Neutrophil (primary cell): ENCODE measurements around the gene SNX19.

ENCODE experiments used
- H3K27ac ChIP-seq: fragments of 200-600 bp; sonication (generic); 2 replicates; pipeline ENCODE4 v1.5.1; 2016; ENCODE audit warnings: mild to moderate bottlenecking, moderate library complexity
- H3K27me3 ChIP-seq: fragments of 200-600 bp; sonication (generic); 2 replicates; pipeline ENCODE4 v1.6.0; 2016; ENCODE audit warnings: mild to moderate bottlenecking
- H3K36me3 ChIP-seq: fragments of 200-600 bp; sonication (generic); 2 replicates; pipeline ENCODE4 v1.5.1; 2017
- H3K4me1 ChIP-seq, 2 experiments: fragments of 200-600 bp in 1 of 2; sonication (generic) in 1 of 2; 1 replicate in 1 of 2; 2 replicates in 1 of 2; pipeline versions ENCODE4 v1.5.1 to v1.6.1; 2013 to 2016; ENCODE audit warnings: low read depth in 1 of 2, low read length in 1 of 2, mild to moderate bottlenecking in 1 of 2, moderate library complexity in 1 of 2; ENCODE audit not compliant: control insufficient read depth in 1 of 2, insufficient read depth in 1 of 2
- H3K4me3 ChIP-seq, 2 experiments: fragments of 200-600 bp in 1 of 2; sonication (generic) in 1 of 2; 1 replicate in 1 of 2; 2 replicates in 1 of 2; pipeline ENCODE4 v1.5.1; 2013 to 2016; ENCODE audit warnings: low read depth in 1 of 2, low read length in 1 of 2, mild to moderate bottlenecking in 1 of 2, moderate library complexity in 1 of 2
- H3K9me3 ChIP-seq: fragments of 200-600 bp; sonication (generic); 2 replicates; pipeline ENCODE4 v1.5.1; 2016
- TF ChIP-seq, protein P1 (sequence below): fragments of 200-600 bp; sonication (generic); IDR thresholded peaks from 2 replicates; pipeline ENCODE4 v1.5.1; 2016; ENCODE audit warnings: antibody characterized with exemption

SNX19 gene

GRCh38 chr11:130832566-130833425 lies 83.5 kb downstream of the SNX19 start:
- H3K4me3 ChIP-seq = no peak overlapping the region
- TF ChIP-seq, protein P1, sequence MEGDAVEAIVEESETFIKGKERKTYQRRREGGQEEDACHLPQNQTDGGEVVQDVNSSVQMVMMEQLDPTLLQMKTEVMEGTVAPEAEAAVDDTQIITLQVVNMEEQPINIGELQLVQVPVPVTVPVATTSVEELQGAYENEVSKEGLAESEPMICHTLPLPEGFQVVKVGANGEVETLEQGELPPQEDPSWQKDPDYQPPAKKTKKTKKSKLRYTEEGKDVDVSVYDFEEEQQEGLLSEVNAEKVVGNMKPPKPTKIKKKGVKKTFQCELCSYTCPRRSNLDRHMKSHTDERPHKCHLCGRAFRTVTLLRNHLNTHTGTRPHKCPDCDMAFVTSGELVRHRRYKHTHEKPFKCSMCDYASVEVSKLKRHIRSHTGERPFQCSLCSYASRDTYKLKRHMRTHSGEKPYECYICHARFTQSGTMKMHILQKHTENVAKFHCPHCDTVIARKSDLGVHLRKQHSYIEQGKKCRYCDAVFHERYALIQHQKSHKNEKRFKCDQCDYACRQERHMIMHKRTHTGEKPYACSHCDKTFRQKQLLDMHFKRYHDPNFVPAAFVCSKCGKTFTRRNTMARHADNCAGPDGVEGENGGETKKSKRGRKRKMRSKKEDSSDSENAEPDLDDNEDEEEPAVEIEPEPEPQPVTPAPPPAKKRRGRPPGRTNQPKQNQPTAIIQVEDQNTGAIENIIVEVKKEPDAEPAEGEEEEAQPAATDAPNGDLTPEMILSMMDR = no peak
- no peaks in the 10 kb centered on the region for H3K4me1 ChIP-seq
- H3K36me3 ChIP-seq = no peaks in the 10 kb centered on the region
- no peaks in the 10 kb centered on the region for H3K9me3 ChIP-seq
- H3K27me3 ChIP-seq = peaks cover 12% of the 10 kb centered on the region
- no peak overlapping the region for H3K27ac ChIP-seq

- TF ChIP-seq, protein P1 = no peak
- Histone ChIP-seq H3K27me3 (peaks cover 12% of the 10 kb centered on the region), H3K4me3 (no peak overlapping the region), H3K36me3 (no peaks in the 10 kb centered on the region), H3K9me3 (no peaks in the 10 kb centered on the region), H3K27ac (no peak overlapping the region), H3K4me1 (no peaks in the 10 kb centered on the region)
Measured at GRCh38 chr11:130831976-130832375, 84.3 kb downstream of the SNX19 start.

DNA sequence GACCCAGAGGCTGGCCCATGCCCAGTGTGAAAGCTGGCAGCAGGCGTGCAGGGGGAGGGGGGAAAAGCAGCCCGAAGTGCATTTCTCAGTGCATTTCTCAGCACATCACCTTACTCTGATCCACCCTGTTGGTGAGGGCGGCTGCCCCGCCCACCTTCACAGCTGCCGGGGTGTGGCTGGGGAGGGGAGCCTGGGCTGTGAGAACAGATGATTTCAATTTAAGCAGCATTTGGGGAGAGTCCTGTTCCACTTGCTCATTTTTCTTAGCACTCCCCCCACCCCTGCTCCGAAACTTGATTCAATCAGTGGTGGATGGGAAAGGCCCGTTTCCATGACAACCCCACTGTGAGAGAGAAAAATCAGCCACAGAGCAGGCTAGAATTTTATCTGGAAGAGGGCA lies 84.8 kb downstream of the SNX19 start:
- Histone ChIP-seq H3K4me1 (no peaks in the 10 kb centered on the region), H3K9me3 (no peaks in the 10 kb centered on the region), H3K36me3 (no peaks in the 10 kb centered on the region), H3K27ac (no peak overlapping the region), H3K27me3 (peaks cover 14% of the 10 kb centered on the region), H3K4me3 (no peak overlapping the region)
- TF ChIP-seq, protein P1 = no peak

DNA sequence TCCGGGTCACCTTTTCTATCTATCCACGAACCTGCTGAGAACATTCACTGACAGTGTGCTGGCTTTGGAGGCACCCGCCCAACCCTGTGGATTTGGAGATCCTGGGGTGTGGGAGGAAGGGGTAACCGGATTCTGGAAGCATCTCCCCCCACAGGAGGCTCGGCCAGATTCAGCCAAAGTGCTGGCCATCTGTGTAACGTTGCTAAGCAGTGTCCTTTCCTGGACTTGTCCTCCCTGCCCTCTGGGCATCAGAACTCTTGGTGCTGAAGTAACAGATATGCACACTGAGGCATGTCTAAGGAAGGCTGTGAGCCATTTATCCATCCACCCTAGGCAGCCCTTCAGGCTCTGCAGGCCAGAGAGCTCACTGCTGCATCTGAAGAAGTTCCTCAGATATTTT lies 85.7 kb downstream of the SNX19 start:
- no peaks in the 10 kb centered on the region for H3K36me3 ChIP-seq
- H3K4me3 ChIP-seq = no peak overlapping the region
- H3K27ac ChIP-seq = no peak overlapping the region
- TF ChIP-seq, protein P1 = no peak
- H3K4me1 ChIP-seq = no peaks in the 10 kb centered on the region
- H3K27me3 ChIP-seq = peaks cover 16% of the 10 kb centered on the region
- H3K9me3 ChIP-seq = no peaks in the 10 kb centered on the region

GRCh38 chr11:130829920-130830511 lies 86.3 kb downstream of the SNX19 start:
- TF ChIP-seq, protein P1 = no peak
- no peaks in the 10 kb centered on the region for H3K36me3 ChIP-seq
- H3K4me1 ChIP-seq = no peaks in the 10 kb centered on the region
- no peak overlapping the region for H3K4me3 ChIP-seq
- peaks cover 16% of the 10 kb centered on the region for H3K27me3 ChIP-seq
- H3K9me3 ChIP-seq = no peaks in the 10 kb centered on the region
- no peak overlapping the region for H3K27ac ChIP-seq
